K562 (cell line): ENCODE data around the gene SOX8. TPM values are rescaled to one million over a fixed set of nuclear protein-coding genes. Genes with fewer than 3 reads are reported as not detected.
"Not testable (repeated sequence)": the region's sequence is repeated elsewhere in the genome, so short reads cannot be mapped to it uniquely, and the experiment has no call there.

Experiments
- ATAC-seq: fragments of 200-7000 bp; cut with Tn5 transposase; 3 replicates; pipeline ENCODE4 v1.9.1; 2020; ENCODE audit warnings: moderate library complexity
- BruUV-seq: library from RNA; stranded (reverse); fragments of 400-500 nt; replicated peaks from 2 replicates; lab custom pipeline; 2021; lab: Mats Ljungman, UMichigan
- CTCF ChIA-PET: fragments of 300-600 bp; formaldehyde crosslinking; extraction: SDS; loops from one replicate; lab custom pipeline; 2021; ENCODE audit warnings: low intra/inter-chr PET ratio; lab: Yijun Ruan, JAX
- POLR2A ChIA-PET: fragments of 300-600, 350-650 bp; sonication (Branson Sonifier 250); formaldehyde crosslinking; extraction: SDS; loops from one replicate; lab custom pipeline; 2021; ENCODE audit warnings: antibody characterized with exemption, inconsistent platforms; lab: Yijun Ruan, JAX
- DNase-seq, 4 experiments: peaks; one replicate each; pipeline versions ENCODE4 v3.0.0 to v3.0.0-alpha.2; 2011 to 2018; ENCODE audit warnings: low spot score in 3 of 4, mixed read lengths in 3 of 4; ENCODE audit errors: extremely low read depth in 1 of 4
- FAIRE-seq: peaks from 2 replicates; lab custom pipeline; 2011; peaks lifted over from hg19 to GRCh38; lab: Jason Lieb, UNC
- H2AFZ ChIP-seq: 2 replicates; pipeline ENCODE4 v1.6.0; 2011; ENCODE audit warnings: low read depth, low read length, control low read depth, inconsistent platforms
- H3K27ac ChIP-seq: fragments of 200-600 bp; 3 replicates; pipeline ENCODE4 v1.8.0; 2011; ENCODE audit warnings: low read depth, mild to moderate bottlenecking, control low read depth, inconsistent platforms, low read length, moderate library complexity, mixed read lengths; ENCODE audit errors: extremely low read depth
- H3K27me3 ChIP-seq, 2 experiments: fragments of 300-600 bp in 1 of 2; 2 replicates in 1 of 2; 3 replicates in 1 of 2; pipeline versions ENCODE4 v1.6.0 to v1.8.0; 2011; ENCODE audit warnings: inconsistent platforms in 2 of 2, low read length in 2 of 2, mild to moderate bottlenecking in 1 of 2, mixed read lengths in 1 of 2, moderate library complexity in 1 of 2; ENCODE audit not compliant: control insufficient read depth in 2 of 2, insufficient read depth in 2 of 2
- H3K36me3 ChIP-seq: fragments of 300-600 bp; 3 replicates; pipeline ENCODE4 v1.8.0; 2011; ENCODE audit warnings: mild to moderate bottlenecking, low read length, inconsistent platforms; ENCODE audit not compliant: control insufficient read depth, insufficient read depth
- H3K4me1 ChIP-seq, 2 experiments: fragments of 200-600 bp in 1 of 2; replicated peaks in 1 of 2; 2 replicates in 1 of 2; 3 replicates in 1 of 2; pipeline versions ENCODE4 v1.5.1 to v1.8.0; 2011; ENCODE audit warnings: inconsistent platforms in 2 of 2, low read length in 2 of 2, mild to moderate bottlenecking in 1 of 2, mixed read lengths in 1 of 2, moderate library complexity in 1 of 2; ENCODE audit not compliant: control insufficient read depth in 2 of 2, insufficient read depth in 2 of 2
- H3K4me2 ChIP-seq: 2 replicates; pipeline ENCODE4 v1.6.1; 2011; ENCODE audit warnings: low read length, control low read depth, inconsistent platforms, mixed read lengths; ENCODE audit not compliant: insufficient read depth
- H3K4me3 ChIP-seq: fragments of 200-600 bp; sonication (generic), shearing (Covaris generic); 2 replicates; pipeline ENCODE4 v1.5.1; 2016; ENCODE audit warnings: control low read depth, inconsistent platforms
- H3K79me2 ChIP-seq: fragments of 200-600 bp; 3 replicates; pipeline ENCODE4 v1.8.0; 2011; ENCODE audit warnings: low read length, inconsistent platforms; ENCODE audit not compliant: control insufficient read depth, insufficient read depth
- H3K9ac ChIP-seq, 2 experiments: 2 replicates each; pipeline versions ENCODE4 v1.6.0 to v1.6.1; 2011; ENCODE audit warnings: low read depth in 2 of 2, low read length in 2 of 2, control low read depth in 1 of 2, inconsistent platforms in 1 of 2, mild to moderate bottlenecking in 1 of 2, mixed read lengths in 1 of 2; ENCODE audit not compliant: insufficient read depth in 1 of 2
- H3K9me1 ChIP-seq: one replicate; pipeline ENCODE4 v1.6.0; 2011; ENCODE audit warnings: inconsistent platforms, mild to moderate bottlenecking, low read length, moderate library complexity; ENCODE audit not compliant: control insufficient read depth, insufficient read depth
- H3K9me3 ChIP-seq: replicated peaks from 2 replicates; pipeline ENCODE4 v1.5.1; 2011; ENCODE audit warnings: low read depth, low read length, inconsistent platforms; ENCODE audit not compliant: control insufficient read depth, insufficient read depth
- H4K20me1 ChIP-seq: replicated peaks from 2 replicates; pipeline ENCODE4 v1.6.1; 2011; ENCODE audit warnings: low read length, inconsistent platforms, mixed read lengths; ENCODE audit not compliant: control insufficient read depth, insufficient read depth
- CREM ChIP-seq: IDR thresholded peaks from 2 replicates; pipeline ENCODE4 v1.6.1; 2014; ENCODE audit warnings: antibody characterized with exemption, low read depth
- CXXC5 ChIP-seq: fragments of 250-450 bp; sonication (Bioruptor Pico); IDR thresholded peaks from 2 replicates; pipeline ENCODE4 v1.8.0; 2022; ENCODE audit warnings: inconsistent platforms, mild to moderate bottlenecking, moderate library complexity
- GABPA ChIP-seq: fragments of 200-800 bp; sonication (Bioruptor generic); conservative IDR thresholded peaks from 2 replicates; pipeline ENCODE4 v1.6.1; 2016; ENCODE audit warnings: low read depth, missing genetic modification characterization, missing compliant biosample characterization
- KDM4B ChIP-seq, 2 experiments: fragments of 450-650 bp in 1 of 2; sonication (generic) in 1 of 2; IDR thresholded peaks; 2 replicates each; pipeline ENCODE4 v1.6.1; 2016 to 2017; ENCODE audit warnings: borderline replicate concordance in 2 of 2, antibody characterized with exemption in 1 of 2, low read depth in 1 of 2, mild to moderate bottlenecking in 1 of 2
- MITF ChIP-seq: IDR thresholded peaks from 2 replicates; pipeline ENCODE4 v1.6.1; 2014; ENCODE audit warnings: antibody characterized with exemption
- POU5F1 ChIP-seq: fragments of 150-350 bp; IDR thresholded peaks from 2 replicates; pipeline ENCODE4 v1.6.1; 2014; ENCODE audit warnings: borderline replicate concordance, low read length, low read depth, mild to moderate bottlenecking; ENCODE audit not compliant: partially characterized antibody
- ZBED1 ChIP-seq: IDR thresholded peaks from 2 replicates; pipeline ENCODE4 v1.6.1; 2014
- WGBS: fragments of 100-300 bp; shearing (Covaris generic); methylation state at CpG from one replicate; pipeline ENCODE4 v1.1.6; 2016; ENCODE audit warnings: low coverage, mixed read lengths; ENCODE audit not compliant: insufficient coverage; ENCODE audit errors: missing lambda C conversion rate; 5-methylcytosine and 5-hydroxymethylcytosine counted together
- in situ Hi-C: fragments of 300-500 bp; cut with MboI; formaldehyde crosslinking; loops from 4 replicates; pipeline ENCODE4 v1.15.0; 2018; ENCODE audit warnings: inconsistent platforms, mixed read lengths
- intact Hi-C: fragments of 100-400 bp; cut with micrococcal nuclease; formaldehyde crosslinking; loops from 2 replicates; pipeline ENCODE4 v1.14.2; 2022
- polyA plus RNA-seq, 8 experiments: library from polyadenylated mRNA; depleted of rRNA in 4 of 8; stranded (reverse) in 5 of 8; unstranded in 3 of 8; fragments of >200 nt; fragmentation: Nextera tagmentation in 2 of 8; fragmentation: Illumina TruSeq in 1 of 8; extraction: Ambion mirVana in 2 of 8; extraction: Trizol in 1 of 8; gene quantifications; 2 replicates each; pipeline versions ENCODE4 v1.2.1 to v1.2.3, GENCODE V29; 2011 to 2014; ENCODE audit warnings: inconsistent platforms in 1 of 8, missing spikeins in 1 of 8
- total RNA-seq, 7 experiments: library from RNA; depleted of rRNA in 6 of 7; stranded (reverse); fragments of >200 nt in 6 of 7; fragmentation: Illumina TruSeq in 2 of 7; extraction: Trizol in 2 of 7; gene quantifications; 2 replicates each; pipeline versions ENCODE4 v1.2.1 to v1.2.3, GENCODE V29; 2011 to 2021; ENCODE audit warnings: low replicate concordance in 1 of 7

The SOX8 gene
- total and polyA plus RNA-seq, 9 of the 15 experiments (the other 6 are each of a cell fraction or from before 2014, with no cell fraction given) = 0.07 to 0.15 (median 0.15) TPM; not detected in 6

DNA sequence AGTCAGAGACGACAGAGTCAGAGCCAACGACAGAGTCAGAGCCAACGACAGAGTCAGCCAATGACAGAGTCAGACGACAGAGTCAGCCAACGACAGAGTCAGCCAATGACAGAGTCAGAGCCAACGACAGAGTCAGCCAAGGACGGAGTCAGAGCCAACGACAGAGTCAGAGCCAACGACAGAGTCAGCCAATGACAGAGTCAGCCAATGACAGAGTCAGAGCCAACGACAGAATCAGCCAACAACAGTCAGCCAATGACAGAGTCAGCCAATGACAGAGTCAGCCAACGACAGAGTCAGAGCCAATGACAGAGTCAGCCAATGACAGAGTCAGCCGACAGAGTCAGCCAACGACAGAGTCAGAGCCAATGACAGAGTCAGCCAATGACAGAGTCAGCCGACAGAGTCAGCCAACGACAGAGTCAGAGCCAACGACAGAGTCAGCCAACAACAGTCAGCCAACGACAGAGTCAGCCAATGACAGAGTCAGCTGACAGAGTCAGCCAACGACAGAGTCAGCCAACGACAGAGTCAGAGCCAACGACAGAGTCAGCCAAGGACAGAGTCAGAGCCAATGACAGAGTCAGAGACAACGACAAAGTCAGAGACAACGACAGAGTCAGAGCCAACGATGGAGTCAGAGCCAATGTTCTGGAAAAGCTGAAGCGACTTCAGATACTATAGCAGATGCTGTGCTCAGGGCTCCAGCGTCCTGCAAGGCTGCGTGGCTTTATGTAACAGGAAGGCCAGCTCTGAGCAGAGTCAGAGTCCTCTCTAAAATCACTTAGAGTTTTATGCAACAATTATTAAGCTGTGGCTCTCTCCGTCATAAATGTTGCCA is 30.6 kb upstream of the SOX8 start:
- peak; percentile 97 for TF ChIP-seq ZBED1
- TF ChIP-seq KDM4B (IDR thresholded peaks at IDR 0.05; ENCODE audit: borderline replicate concordance in 2 of 2, low read depth in 1 of 2) = peak in 1 of 2 experiments; percentile 53; a peak in 1 of 4 replicates
- H3K79me2 ChIP-seq = not testable (repeated sequence)

GRCh38 chr16:951660-952301 is 29.8 kb upstream of the SOX8 start:
- H2AFZ ChIP-seq = no peak overlapping the region
- FAIRE-seq = no peak
- BruUV-seq = no TSS peak
- intact Hi-C loops = no loop called here
- H3K27me3 ChIP-seq = peaks cover 5 to 35% of the 10 kb centered on the region in 2 experiments; a peak in 3 of 5 replicates
- POLR2A ChIA-PET = no interaction called here
- H4K20me1 ChIP-seq = no peaks in the 10 kb centered on the region
- H3K4me2 ChIP-seq = no peak overlapping the region
- no peaks in the 10 kb centered on the region for H3K36me3 ChIP-seq
- no peak overlapping the region for H3K27ac ChIP-seq
- peak; percentile 74 for ATAC-seq
- H3K4me1 ChIP-seq = peaks cover 0 to 12% of the 10 kb centered on the region in 2 experiments; a peak in 4 of 5 replicates
- H3K79me2 ChIP-seq = no peaks in the 10 kb centered on the region
- DNase-seq = peak; percentile 48 to 65 (median 64)
- no peaks in the 10 kb centered on the region for H3K9me1 ChIP-seq
- in situ Hi-C loops = no loop called here
- CTCF ChIA-PET = no interaction called here
- peak overlapping the region in 1 of 2 experiments; percentile 45; a peak in 2 of 4 replicates for H3K9ac ChIP-seq
- no peaks in the 10 kb centered on the region for H3K9me3 ChIP-seq
- 4% methylated on average over 21 of the region's 22 CpGs for WGBS
- H3K4me3 ChIP-seq = no peak overlapping the region
- TF ChIP-seq MITF (peak; percentile 96), CREM (peak; percentile 87), CXXC5 (peak; percentile 77), GABPA (tag) (0 out of 2 replicates have a peak, but pooled peaks have one; percentile 12), POU5F1 (no peak)

More for the DNA sequence above, 30.6 kb upstream of the SOX8 start:
- H3K9me1 ChIP-seq, H3K9me3 ChIP-seq, H4K20me1 ChIP-seq, CTCF ChIA-PET, FAIRE-seq, ATAC-seq, H3K4me2 ChIP-seq, POLR2A ChIA-PET, DNase-seq, H3K4me3 ChIP-seq, BruUV-seq, in situ Hi-C loops, H3K27ac ChIP-seq, intact Hi-C loops, H2AFZ ChIP-seq, H3K36me3 ChIP-seq, H3K9ac ChIP-seq: not testable (repeated sequence)
- Histone ChIP-seq H3K4me1 (peaks cover 0 to 12% of the 10 kb centered on the region in 2 experiments; a peak in 4 of 5 replicates), H3K27me3 (peaks cover 11 to 40% of the 10 kb centered on the region in 2 experiments; a peak in 4 of 5 replicates)
- 26% methylated on average over 27 of the region's 27 CpGs for WGBS
